T-cell (primary cell): Measurements from ENCODE around the gene MYO18B. TPM values are rescaled to one million over a fixed set of nuclear protein-coding genes. Genes with fewer than 3 reads are reported as not detected.

Experiments used
- ATAC-seq, 4 experiments: fragments of 200-7000 bp in 3 of 4; fragments of 150-1000 bp in 1 of 4; cut with Tn5 transposase; replicated peaks in 1 of 4; 1 replicate in 3 of 4; 2 replicates in 1 of 4; pipeline ENCODE4 v1.10.0; 2021; ENCODE audit warnings: moderate library complexity in 3 of 4, mild to moderate bottlenecking in 2 of 4, moderate number of reproducible peaks in 1 of 4
- CTCF ChIA-PET, 2 donors: fragments of 300-600 bp; sonication (Branson Sonifier 250); formaldehyde crosslinking; loops; one replicate each; lab custom pipeline; 2022; ENCODE audit warnings: antibody characterized with exemption in 2 of 2; lab: Charles Lee
- POLR2A ChIA-PET, 2 donors: fragments of 300-600 bp; sonication (Branson Sonifier 250); formaldehyde crosslinking; loops; one replicate each; lab custom pipeline; 2022; ENCODE audit warnings: antibody characterized with exemption in 2 of 2; lab: Charles Lee
- DNase-seq, 35 experiments: peaks; one replicate each; pipeline versions ENCODE4 v3.0.0 to v3.0.0-alpha.2; 2013 to 2023
- H3K27ac ChIP-seq: one replicate; pipeline ENCODE4 v1.5.1; 2013; ENCODE audit warnings: low read length
- H3K27me3 ChIP-seq, 2 experiments: replicated peaks in 1 of 2; 1 replicate in 1 of 2; 2 replicates in 1 of 2; pipeline versions ENCODE4 v1.6.1 to v1.7.0; 2013; ENCODE audit warnings: low read length in 1 of 2, mixed read lengths in 1 of 2; ENCODE audit not compliant: control insufficient read depth in 2 of 2, insufficient read depth in 2 of 2; ENCODE audit errors: extremely low read depth in 1 of 2
- H3K36me3 ChIP-seq, 2 donors: 1 replicate in 1 of 2; 2 replicates in 1 of 2; pipeline versions ENCODE4 v1.6.1 to v1.7.0; 2013; ENCODE audit warnings: low read length in 1 of 2; ENCODE audit not compliant: control insufficient read depth in 2 of 2, insufficient read depth in 1 of 2; ENCODE audit errors: extremely low read depth in 1 of 2
- H3K4me1 ChIP-seq, 2 experiments: 1 replicate in 1 of 2; 2 replicates in 1 of 2; pipeline versions ENCODE4 v1.6.1 to v1.7.0; 2013; ENCODE audit warnings: low read length in 2 of 2, mixed read lengths in 1 of 2; ENCODE audit not compliant: insufficient read depth in 2 of 2, control insufficient read depth in 1 of 2; ENCODE audit errors: extremely low read depth in 1 of 2
- H3K4me3 ChIP-seq, 2 donors: 1 replicate in 1 of 2; 2 replicates in 1 of 2; pipeline versions ENCODE4 v1.5.1 to v1.7.0; 2013; ENCODE audit warnings: mild to moderate bottlenecking in 2 of 2, low read length in 1 of 2, moderate library complexity in 1 of 2; ENCODE audit not compliant: control insufficient read depth in 1 of 2; ENCODE audit errors: extremely low read depth in 1 of 2
- H3K9me3 ChIP-seq: 2 replicates; pipeline ENCODE4 v1.7.0; 2013
- H3K27ac Mint-ChIP-seq, 2 donors: one replicate each; pipeline ENCODE4 v1.8.0; 2020 to 2021; ENCODE audit warnings: mild to moderate bottlenecking in 2 of 2, mixed read lengths in 2 of 2
- H3K27me3 Mint-ChIP-seq, 2 donors: one replicate each; pipeline ENCODE4 v1.8.0; 2021 to 2022; ENCODE audit warnings: mixed read lengths in 2 of 2
- H3K36me3 Mint-ChIP-seq: one replicate; pipeline ENCODE4 v1.8.0; 2021; ENCODE audit warnings: mixed read lengths
- H3K4me1 Mint-ChIP-seq, 3 donors: one replicate each; pipeline ENCODE4 v1.8.0; 2020 to 2022; ENCODE audit warnings: mixed read lengths in 3 of 3, mild to moderate bottlenecking in 1 of 3
- H3K4me3 Mint-ChIP-seq, 3 donors: one replicate each; pipeline ENCODE4 v1.8.0; 2020 to 2022; ENCODE audit warnings: mild to moderate bottlenecking in 3 of 3, mixed read lengths in 3 of 3, moderate library complexity in 3 of 3
- H3K9me3 Mint-ChIP-seq, 3 donors: one replicate each; pipeline ENCODE4 v1.8.0; 2020 to 2022; ENCODE audit warnings: mixed read lengths in 3 of 3
- WGBS: methylation state at CpG from one replicate; pipeline ENCODE4 v1.1.5; 2013; ENCODE audit warnings: missing lambda C conversion rate; ENCODE audit not compliant: insufficient coverage; 5-methylcytosine and 5-hydroxymethylcytosine counted together
- total RNA-seq, 35 experiments: library from RNA in 6 of 35; stranded (reverse) in 6 of 35; fragments of 120-200 nt in 1 of 35; gene quantifications; one replicate each; pipeline versions ENCODE4 v1.2.1 to v1.2.4 and lab custom pipeline; 2013 to 2026

The MYO18B gene
- total RNA-seq, 5 donors from 2014 or later (not counting 1 experiment from before 2014, with no cell fraction given) = 0.18 to 0.70 (median 0.26) TPM; not detected in 1

DNA sequence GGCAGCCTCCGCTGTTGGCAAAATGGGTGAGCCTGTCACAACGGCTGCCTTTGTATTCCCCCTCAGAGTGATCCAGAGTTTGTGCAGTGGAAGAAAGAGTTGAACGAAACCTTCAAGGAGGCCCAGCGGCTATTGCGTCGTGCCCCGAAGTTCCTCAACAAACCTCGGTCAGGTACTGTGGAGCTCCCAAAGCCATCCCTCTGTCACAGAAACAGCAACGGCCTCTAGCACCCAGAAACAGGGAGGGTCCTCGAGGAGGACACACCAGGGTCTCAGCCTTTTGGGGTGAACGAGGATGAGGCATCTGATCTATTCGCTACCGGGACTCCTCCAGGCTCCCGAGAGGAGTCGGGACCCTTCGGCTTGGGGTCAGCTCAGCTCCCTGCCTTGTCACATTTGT is 19.8 kb upstream of the MYO18B start:
- H3K36me3 ChIP-seq = no peaks in the 10 kb centered on the region
- H3K27me3 ChIP-seq = no peaks in the 10 kb centered on the region
- 93% methylated on average over 15 of the region's 16 CpGs for WGBS
- H3K4me3 Mint-ChIP-seq = no peak overlapping the region
- H3K4me3 ChIP-seq = no peak overlapping the region
- H3K36me3 Mint-ChIP-seq = no peaks in the 10 kb centered on the region
- DNase-seq (no peak), ATAC-seq (no peak)
- no peaks in the 10 kb centered on the region for H3K9me3 Mint-ChIP-seq
- no peaks in the 10 kb centered on the region for H3K27me3 Mint-ChIP-seq
- H3K4me1 Mint-ChIP-seq = no peaks in the 10 kb centered on the region
- H3K9me3 ChIP-seq = no peaks in the 10 kb centered on the region
- ChIA-PET CTCF (no interaction called here), POLR2A (no interaction called here)
- no peak overlapping the region for H3K27ac ChIP-seq
- H3K4me1 ChIP-seq = no peaks in the 10 kb centered on the region
- no peak overlapping the region for H3K27ac Mint-ChIP-seq

GRCh38 chr22:25722626-25723025 is 19.4 kb upstream of the MYO18B start:
- ChIA-PET POLR2A (no interaction called here), CTCF (no interaction called here)
- Mint-ChIP-seq H3K27ac (no peak overlapping the region), H3K4me3 (no peak overlapping the region), H3K4me1 (no peaks in the 10 kb centered on the region), H3K27me3 (no peaks in the 10 kb centered on the region), H3K36me3 (no peaks in the 10 kb centered on the region), H3K9me3 (no peaks in the 10 kb centered on the region)
- Histone ChIP-seq H3K4me1 (no peaks in the 10 kb centered on the region), H3K27me3 (no peaks in the 10 kb centered on the region), H3K4me3 (no peak overlapping the region), H3K36me3 (no peaks in the 10 kb centered on the region), H3K27ac (no peak overlapping the region), H3K9me3 (no peaks in the 10 kb centered on the region)
- ATAC-seq (no peak), DNase-seq (no peak)
- WGBS = 86% methylated on average over 1 of the region's 3 CpGs

DNA sequence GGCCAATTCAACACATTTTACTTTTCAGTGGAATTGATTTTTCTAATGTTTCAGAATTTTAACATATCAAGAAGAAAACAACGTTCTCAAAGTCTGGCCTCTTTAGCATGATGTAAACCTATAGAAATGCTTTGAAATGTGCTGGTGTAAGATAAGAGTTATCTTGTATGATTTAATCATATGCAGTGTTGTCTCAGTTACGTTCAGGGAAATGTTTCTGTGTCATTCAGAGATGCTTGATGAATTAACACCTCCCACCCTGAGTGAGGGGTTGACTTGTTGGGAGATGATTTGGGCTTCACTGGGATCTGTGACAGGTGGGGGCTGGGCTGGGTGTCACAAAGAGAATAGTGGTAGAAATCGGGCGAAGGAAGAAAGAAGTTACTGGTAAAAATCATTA is 15.7 kb upstream of the MYO18B start:
- no peak overlapping the region for H3K4me3 ChIP-seq
- CTCF ChIA-PET = no interaction called here
- Mint-ChIP-seq H3K9me3 (no peaks in the 10 kb centered on the region), H3K27ac (no peak overlapping the region), H3K4me1 (no peaks in the 10 kb centered on the region), H3K4me3 (no peak overlapping the region), H3K27me3 (peaks cover 0 to 2% of the 10 kb centered on the region in 2 donors), H3K36me3 (no peaks in the 10 kb centered on the region)
- no CpG with 5 or more reads among the region's 4 CpGs for WGBS
- POLR2A ChIA-PET = no interaction called here
- no peak overlapping the region for H3K27ac ChIP-seq
- no peaks in the 10 kb centered on the region for H3K9me3 ChIP-seq
- no peaks in the 10 kb centered on the region for H3K27me3 ChIP-seq
- no peaks in the 10 kb centered on the region for H3K4me1 ChIP-seq
- ATAC-seq = no peak
- H3K36me3 ChIP-seq = no peaks in the 10 kb centered on the region
- no peak for DNase-seq

- H3K9me3 Mint-ChIP-seq = no peaks in the 10 kb centered on the region
- POLR2A ChIA-PET = interaction anchor here in 1 of 2 donors (0.5 kb wide), 1 partner anchor 190 kb away, joined by 4 read pairs; no protein-coding TSS in a partner anchor
- Histone ChIP-seq H3K27ac (no peak overlapping the region), H3K36me3 (no peaks in the 10 kb centered on the region), H3K27me3 (no peaks in the 10 kb centered on the region), H3K4me3 (no peak overlapping the region), H3K4me1 (no peaks in the 10 kb centered on the region), H3K9me3 (no peaks in the 10 kb centered on the region)
- H3K4me1 Mint-ChIP-seq = no peaks in the 10 kb centered on the region
- no peak overlapping the region for H3K4me3 Mint-ChIP-seq
- no peaks in the 10 kb centered on the region for H3K36me3 Mint-ChIP-seq
- ATAC-seq (no peak), DNase-seq (no peak)
- WGBS = 82% methylated on average over 6 of the region's 7 CpGs
- CTCF ChIA-PET = no interaction called here
- H3K27ac Mint-ChIP-seq = no peak overlapping the region
- H3K27me3 Mint-ChIP-seq = peaks cover 0 to 2% of the 10 kb centered on the region in 2 donors
These were observed 13.9 kb upstream of the MYO18B start for GRCh38 chr22:25728071-25728470.

GRCh38 chr22:25729016-25729995 is 12.7 kb upstream of the MYO18B start:
- H3K4me1 ChIP-seq = no peaks in the 10 kb centered on the region
- ATAC-seq (no peak), DNase-seq (no peak)
- H3K4me3 Mint-ChIP-seq = no peak overlapping the region
- no peaks in the 10 kb centered on the region for H3K36me3 Mint-ChIP-seq
- H3K4me3 ChIP-seq = no peak overlapping the region
- H3K27me3 ChIP-seq = no peaks in the 10 kb centered on the region
- H3K36me3 ChIP-seq = no peaks in the 10 kb centered on the region
- POLR2A ChIA-PET = interaction anchor here in 1 of 2 donors (0.7 kb wide), 1 partner anchor 71 kb away, joined by 3 read pairs; no protein-coding TSS in a partner anchor
- no peaks in the 10 kb centered on the region for H3K9me3 ChIP-seq
- no peaks in the 10 kb centered on the region for H3K4me1 Mint-ChIP-seq
- H3K9me3 Mint-ChIP-seq = no peaks in the 10 kb centered on the region
- no peak overlapping the region for H3K27ac ChIP-seq
- no peak overlapping the region for H3K27ac Mint-ChIP-seq
- CTCF ChIA-PET = no interaction called here
- WGBS = 84% methylated on average over 11 of the region's 19 CpGs
- H3K27me3 Mint-ChIP-seq = peaks cover 0 to 2% of the 10 kb centered on the region in 2 donors

DNA sequence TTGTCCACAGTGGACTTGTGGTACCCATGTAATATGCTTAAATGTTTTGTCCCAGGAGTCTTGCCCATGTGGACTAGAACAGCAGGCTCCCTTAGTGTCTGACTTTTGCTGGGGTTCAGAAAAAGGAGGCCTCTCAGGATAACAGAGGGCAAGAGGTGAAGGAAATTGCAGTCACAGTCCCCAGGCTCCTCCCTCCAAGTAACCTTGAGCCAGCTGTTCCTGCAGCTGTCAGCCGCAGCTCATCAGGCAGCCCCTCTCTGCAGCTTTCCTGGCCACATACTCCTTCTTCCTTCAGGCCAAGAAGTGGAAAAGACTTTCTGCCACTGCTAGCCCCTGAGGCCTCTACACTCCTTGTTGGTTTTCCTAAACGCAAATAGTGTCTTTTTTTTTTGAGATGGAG is 6.3 kb upstream of the MYO18B start:
- H3K4me3 Mint-ChIP-seq = no peak overlapping the region
- no peaks in the 10 kb centered on the region for H3K36me3 ChIP-seq
- no peak overlapping the region for H3K27ac Mint-ChIP-seq
- no peak for DNase-seq
- no peaks in the 10 kb centered on the region for H3K9me3 ChIP-seq
- peaks cover 11 to 15% (median 14%) of the 10 kb centered on the region in 3 donors for H3K4me1 Mint-ChIP-seq
- peaks cover 0 to 5% of the 10 kb centered on the region in 2 experiments for H3K27me3 ChIP-seq
- no peak overlapping the region for H3K27ac ChIP-seq
- H3K9me3 Mint-ChIP-seq = no peaks in the 10 kb centered on the region
- no peaks in the 10 kb centered on the region for H3K27me3 Mint-ChIP-seq
- peaks cover 2 to 13% of the 10 kb centered on the region in 2 experiments for H3K4me1 ChIP-seq
- 89% methylated on average over 1 of the region's 2 CpGs for WGBS
- ATAC-seq = no peak
- H3K36me3 Mint-ChIP-seq = no peaks in the 10 kb centered on the region
- ChIA-PET POLR2A (no interaction called here), CTCF (no interaction called here)
- no peak overlapping the region for H3K4me3 ChIP-seq
